Body of pancreas (tissue), 4 donors: ENCODE results near the gene AURKAIP1. TPM values are rescaled to one million over a fixed set of nuclear protein-coding genes. Genes with fewer than 3 reads are reported as not detected.

Experiments
- ATAC-seq: fragments of 150-250 bp; one replicate; pipeline ENCODE4 v1.9.1; 2016
- DNase-seq, 4 donors: peaks; one replicate each; pipeline ENCODE4 v3.0.0-alpha.2; 2019
- H3K27ac ChIP-seq, 4 donors: fragments of 200-600 bp; sonication (generic); 1 replicate in 3 of 4; 2 replicates in 1 of 4; pipeline versions ENCODE4 v1.5.1 to v1.6.1; 2016 to 2019; ENCODE audit warnings: mild to moderate bottlenecking in 1 of 4, mixed read lengths in 1 of 4, moderate library complexity in 1 of 4
- H3K27me3 ChIP-seq, 2 donors: fragments of 200-600 bp; sonication (generic); one replicate each; pipeline ENCODE4 v1.6.0; 2016; ENCODE audit warnings: mild to moderate bottlenecking in 1 of 2
- H3K36me3 ChIP-seq, 2 donors: fragments of 200-600 bp; sonication (generic); replicated peaks in 1 of 2; 2 replicates each; pipeline ENCODE4 v1.5.1; 2016; ENCODE audit warnings: low read depth in 2 of 2; ENCODE audit not compliant: insufficient read depth in 1 of 2
- H3K4me1 ChIP-seq: fragments of 200-600 bp; sonication (generic); one replicate; pipeline ENCODE4 v1.6.0; 2016
- H3K4me3 ChIP-seq, 2 donors: fragments of 200-600 bp; sonication (generic); 1 replicate in 1 of 2; 2 replicates in 1 of 2; pipeline ENCODE4 v1.5.1; 2016 to 2019
- H3K9me3 ChIP-seq, 3 donors: fragments of 200-600 bp; sonication (generic); 1 replicate in 2 of 3; 2 replicates in 1 of 3; pipeline ENCODE4 v1.5.1; 2016
- POLR2A ChIP-seq, 3 donors: fragments of 450-650 bp; IDR thresholded peaks; one replicate each; pipeline ENCODE4 v1.6.1; 2016; ENCODE audit warnings: antibody characterized with exemption in 3 of 3, mild to moderate bottlenecking in 2 of 3
- WGBS, 2 donors: methylation state at CpG; one replicate each; pipeline ENCODE4 v1.1.5; 2017; 5-methylcytosine and 5-hydroxymethylcytosine counted together
- intact Hi-C: fragments of 100-400 bp; cut with DNase I; formaldehyde crosslinking; loops from one replicate; pipeline ENCODE4 v1.15.1; 2023
- total RNA-seq, 2 donors: library from RNA; depleted of rRNA; stranded (reverse); fragments of >200 nt; gene quantifications; one replicate each; pipeline ENCODE4 v1.1.0, GENCODE V29; 2016
- TF ChIP-seq, protein P1 (sequence below), 7 experiments: fragments of 450-650 bp in 4 of 7; fragments of 200-600 bp in 3 of 7; sonication (generic) in 3 of 7; IDR thresholded peaks; one replicate each; pipeline ENCODE4 v1.5.1; 2016 to 2019; ENCODE audit warnings: antibody characterized with exemption in 7 of 7

Gene AURKAIP1
- total RNA-seq, 2 donors from 2014 or later: 79.4 to 93.7 TPM

DNA sequence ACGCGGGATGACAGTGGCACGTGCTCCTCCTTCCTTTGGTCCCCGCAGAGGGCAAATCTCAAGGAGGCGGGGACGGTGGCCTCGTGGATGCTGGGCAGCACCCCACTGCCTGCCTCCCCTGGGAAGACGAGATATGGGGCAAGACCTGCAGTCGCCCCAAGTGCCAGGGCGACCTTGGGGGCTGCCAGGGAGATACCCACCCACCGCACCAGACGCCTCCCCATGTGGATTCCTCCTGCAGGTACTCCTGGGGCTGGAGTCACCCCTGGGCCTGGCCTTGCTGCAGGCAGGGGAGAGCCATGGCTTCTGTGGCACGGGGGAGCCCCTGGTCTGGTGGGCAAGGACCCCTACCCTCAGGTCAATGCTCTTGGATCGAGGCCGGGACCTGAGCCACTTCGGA, 5.9 kb upstream of the AURKAIP1 start:
- ATAC-seq (no peak), DNase-seq (no peak)
- Histone ChIP-seq H3K4me3 (no peak overlapping the region), H3K27me3 (no peaks in the 10 kb centered on the region), H3K4me1 (peaks cover 6% of the 10 kb centered on the region), H3K36me3 (peaks cover 0 to 1% of the 10 kb centered on the region in 2 donors), H3K27ac (no peak overlapping the region), H3K9me3 (no peaks in the 10 kb centered on the region)
- TF ChIP-seq, protein P1, sequence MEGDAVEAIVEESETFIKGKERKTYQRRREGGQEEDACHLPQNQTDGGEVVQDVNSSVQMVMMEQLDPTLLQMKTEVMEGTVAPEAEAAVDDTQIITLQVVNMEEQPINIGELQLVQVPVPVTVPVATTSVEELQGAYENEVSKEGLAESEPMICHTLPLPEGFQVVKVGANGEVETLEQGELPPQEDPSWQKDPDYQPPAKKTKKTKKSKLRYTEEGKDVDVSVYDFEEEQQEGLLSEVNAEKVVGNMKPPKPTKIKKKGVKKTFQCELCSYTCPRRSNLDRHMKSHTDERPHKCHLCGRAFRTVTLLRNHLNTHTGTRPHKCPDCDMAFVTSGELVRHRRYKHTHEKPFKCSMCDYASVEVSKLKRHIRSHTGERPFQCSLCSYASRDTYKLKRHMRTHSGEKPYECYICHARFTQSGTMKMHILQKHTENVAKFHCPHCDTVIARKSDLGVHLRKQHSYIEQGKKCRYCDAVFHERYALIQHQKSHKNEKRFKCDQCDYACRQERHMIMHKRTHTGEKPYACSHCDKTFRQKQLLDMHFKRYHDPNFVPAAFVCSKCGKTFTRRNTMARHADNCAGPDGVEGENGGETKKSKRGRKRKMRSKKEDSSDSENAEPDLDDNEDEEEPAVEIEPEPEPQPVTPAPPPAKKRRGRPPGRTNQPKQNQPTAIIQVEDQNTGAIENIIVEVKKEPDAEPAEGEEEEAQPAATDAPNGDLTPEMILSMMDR (IDR thresholded peaks at IDR 0.05): no peak
- TF ChIP-seq POLR2A (IDR thresholded peaks at IDR 0.05): no peak
- 91% methylated on average over 16 of the region's 16 CpGs; no CpG with 5 or more reads in 1 of the 2 donors for WGBS, 2 donors
- intact Hi-C loops: no loop called here

DNA sequence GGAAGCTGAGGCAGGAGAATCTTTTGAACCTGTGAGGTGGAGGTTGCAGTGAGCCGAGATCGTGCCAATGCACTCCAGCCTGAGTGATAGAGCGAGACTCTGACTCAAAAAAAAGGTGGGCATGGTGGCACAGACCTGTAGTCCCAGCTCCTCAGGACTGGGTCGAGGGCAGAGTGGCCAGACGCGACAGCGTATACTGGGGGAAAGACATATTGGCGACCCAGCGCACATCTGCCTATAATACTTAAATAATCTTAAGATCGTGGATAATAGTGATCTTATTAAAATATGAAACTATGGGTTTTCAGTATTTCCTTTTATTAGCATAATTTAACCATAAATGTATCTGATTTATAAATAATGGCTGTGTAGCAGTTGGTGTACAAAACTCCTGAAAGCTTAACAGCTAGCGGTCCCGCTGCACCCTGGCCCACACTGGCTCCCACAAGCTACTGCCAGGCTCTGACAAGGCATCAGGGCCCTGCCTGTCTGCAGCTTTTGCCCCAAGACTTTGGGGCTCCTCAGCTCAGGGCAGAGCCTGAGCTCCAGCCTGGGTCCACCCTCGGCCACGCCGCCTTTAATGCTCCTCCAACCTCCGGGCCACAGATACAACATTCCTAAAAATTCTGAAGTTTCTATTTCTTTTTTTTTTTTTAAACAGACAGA, 2.7 kb upstream of the AURKAIP1 start:
- DNase-seq (no peak), ATAC-seq (no peak)
- no peak overlapping the region for H3K4me3 ChIP-seq
- no peaks in the 10 kb centered on the region for H3K36me3 ChIP-seq
- 90 to 93% methylated on average over 16 of the region's 16 CpGs for WGBS, 2 donors
- no peaks in the 10 kb centered on the region for H3K27me3 ChIP-seq
- no peaks in the 10 kb centered on the region for H3K9me3 ChIP-seq
- peaks cover 24% of the 10 kb centered on the region for H3K4me1 ChIP-seq
- no peak overlapping the region for H3K27ac ChIP-seq
- intact Hi-C loops: no loop called here
- no peak for TF ChIP-seq POLR2A (IDR thresholded peaks at IDR 0.05)
- TF ChIP-seq, protein P1 (IDR thresholded peaks at IDR 0.05): no peak

- Histone ChIP-seq H3K27ac (peak overlapping the region in 1 of 4 donors; percentile 96), H3K4me1 (peaks cover 33% of the 10 kb centered on the region), H3K4me3 (no peak overlapping the region), H3K27me3 (no peaks in the 10 kb centered on the region), H3K9me3 (no peaks in the 10 kb centered on the region), H3K36me3 (no peaks in the 10 kb centered on the region)
- intact Hi-C loops: no loop called here
- 82 to 89% methylated on average over 10 of the region's 10 CpGs for WGBS, 2 donors
- no peak for ATAC-seq
- no peak for DNase-seq
- TF ChIP-seq, protein P1 (IDR thresholded peaks at IDR 0.05): no peak
- TF ChIP-seq POLR2A (IDR thresholded peaks at IDR 0.05): no peak
Measured at GRCh38 chr1:1376551-1377226, 1.7 kb upstream of the AURKAIP1 start.

- WGBS, 2 donors: 0 to 1% methylated on average over 7 to 23 of the region's 24 CpGs
- DNase-seq: peak in 1 of 4 donors; percentile 39
- TF ChIP-seq, protein P1 (IDR thresholded peaks at IDR 0.05): no peak
- TF ChIP-seq POLR2A (IDR thresholded peaks at IDR 0.05): no peak
- no peak for ATAC-seq
- Histone ChIP-seq H3K36me3 (no peaks in the 10 kb centered on the region), H3K4me1 (peaks cover 36% of the 10 kb centered on the region), H3K9me3 (no peaks in the 10 kb centered on the region), H3K27ac (peak overlapping the region; percentile 77 to 96 (median 86)), H3K4me3 (peak overlapping the region; percentile 98 to 100), H3K27me3 (no peaks in the 10 kb centered on the region)
- intact Hi-C loops: no loop called here
Measured at GRCh38 chr1:1374589-1374928, 448 bp downstream of the AURKAIP1 start.
